ENCODE results near the gene DAB2. TPM values are rescaled to one million over a fixed set of nuclear protein-coding genes. Genes with fewer than 3 reads are reported as not detected.

The DAB2 gene
- total and polyA plus RNA-seq, 2 of the 8 experiments (the other 6 are each of a cell fraction or from before 2014, with no cell fraction given): 2.6 to 4.9 TPM

DNA sequence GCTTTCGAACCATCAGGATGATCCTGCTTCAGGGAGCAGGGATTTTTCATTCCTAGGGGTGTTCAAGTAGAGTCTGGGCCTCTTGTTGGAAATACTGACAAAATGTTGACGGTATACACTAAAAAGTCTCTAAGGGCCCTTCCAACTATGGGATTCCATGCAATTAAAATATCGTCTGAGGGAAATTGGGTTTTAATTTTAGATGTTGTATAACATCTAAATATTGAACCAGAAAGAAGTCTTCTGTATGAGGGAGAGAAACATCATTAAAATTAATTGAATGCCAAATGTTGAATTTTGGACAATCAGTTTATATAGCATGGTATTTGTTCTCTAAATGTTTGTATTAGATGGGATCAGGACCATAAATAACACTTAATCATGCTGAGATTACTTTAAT lies 25.7 kb upstream of the DAB2 start:
- POLR2A ChIA-PET (ENCODE audit: partially characterized antibody): no interaction called here
- Histone ChIP-seq H3K4me2 (ENCODE audit: insufficient read depth in 1 of 2, low read depth in 2 of 2, low read length in 2 of 2) (no peak overlapping the region), H3K18ac (ENCODE audit: extremely low read depth, low read length) (no peak overlapping the region), H2BK12ac (ENCODE audit: low read depth, low read length) (no peak overlapping the region), H3K79me2 (ENCODE audit: control insufficient read depth in 1 of 2, insufficient read depth in 2 of 2, low read length in 2 of 2) (no peaks in the 10 kb centered on the region), H2BK5ac (ENCODE audit: low read depth, low read length) (no peak overlapping the region), H2BK120ac (replicated peaks; ENCODE audit: low read depth, low read length) (no peak overlapping the region), H3K9me3 (ENCODE audit: insufficient read depth in 2 of 2, low read depth in 1 of 2, low read length in 1 of 2) (no peaks in the 10 kb centered on the region), H4K8ac (ENCODE audit: extremely low read depth, insufficient read depth, low read length) (no peak overlapping the region), H2AFZ (ENCODE audit: low read length) (no peak overlapping the region), H3K4me3 (ENCODE audit: extremely low read depth in 1 of 4, insufficient read depth in 2 of 4, low read depth in 3 of 4, low read length in 4 of 4) (no peak overlapping the region), H3K4ac (replicated peaks; ENCODE audit: insufficient read length, low read depth, low read length) (no peak overlapping the region), H3K56ac (replicated peaks; ENCODE audit: insufficient read length, low read depth, low read length) (no peak overlapping the region), H3K27me3 (replicated peaks in 1 of 4; ENCODE audit: control insufficient read depth in 3 of 4, extremely low read depth in 1 of 4, insufficient read depth in 3 of 4, low read length in 3 of 4) (no peaks in the 10 kb centered on the region), H3K27ac (ENCODE audit: low read depth, low read length) (no peak overlapping the region), H3K23me2 (ENCODE audit: low read depth, low read length) (no peaks in the 10 kb centered on the region), H4K20me1 (replicated peaks in 1 of 2; ENCODE audit: control insufficient read depth in 1 of 2, insufficient read depth in 2 of 2, low read length in 2 of 2) (no peaks in the 10 kb centered on the region), H3K23ac (ENCODE audit: insufficient read length) (no peak overlapping the region), H2BK15ac (ENCODE audit: low read length) (no peak overlapping the region), H3K79me1 (ENCODE audit: low read depth, low read length) (no peaks in the 10 kb centered on the region), H3K36me3 (ENCODE audit: control insufficient read depth in 2 of 4, insufficient read depth in 4 of 4, low read length in 3 of 4) (no peaks in the 10 kb centered on the region), H4K5ac (ENCODE audit: insufficient read length, low read depth, low read length) (no peak overlapping the region), H2AK5ac (ENCODE audit: low read depth, low read length) (no peak overlapping the region), H3K4me1 (replicated peaks in 1 of 4; ENCODE audit: control insufficient read depth in 3 of 4, insufficient read depth in 4 of 4, low read length in 3 of 4) (no peaks in the 10 kb centered on the region), H4K91ac (replicated peaks; ENCODE audit: insufficient read length, low read length) (no peak overlapping the region), H2BK20ac (ENCODE audit: low read length) (no peak overlapping the region), H3K14ac (ENCODE audit: insufficient read length) (no peak overlapping the region), H3K9ac (replicated peaks in 1 of 4; ENCODE audit: extremely low read depth in 1 of 4, low read depth in 3 of 4, low read length in 3 of 4) (no peak overlapping the region)
- CTCF ChIA-PET (ENCODE audit: partially characterized antibody): no interaction called here
- FAIRE-seq: no peak
- WGBS, 2 experiments (ENCODE audit: extremely low coverage in 1 of 2, insufficient coverage in 1 of 2, insufficient read length in 1 of 2, insufficient replicate concordance in 2 of 2, low coverage in 1 of 2, low lambda C conversion rate in 2 of 2, missing lambda C conversion rate in 1 of 2): 91% methylated on average over 3 of the region's 3 CpGs; no CpG with 5 or more reads in 1 of the 2 experiments
- no peak for DNase-seq (ENCODE audit: low read depth in 1 of 2, low spot score in 2 of 2)
- TF ChIP-seq BCL11A (IDR thresholded peaks at IDR 0.05; ENCODE audit: low read depth in 2 of 2, low read length in 2 of 2) (no peak), RXRA (IDR thresholded peaks at IDR 0.05; ENCODE audit: insufficient read depth, low read depth, low read length) (no peak)
